Measurements from ENCODE around the gene MAGEC1. TPM values are rescaled to one million over a fixed set of nuclear protein-coding genes. Genes with fewer than 3 reads are reported as not detected.
"Not testable (repeated sequence)": the region's sequence is repeated elsewhere in the genome, so short reads cannot be mapped to it uniquely, and the experiment has no call there.

Gene MAGEC1, protein sequence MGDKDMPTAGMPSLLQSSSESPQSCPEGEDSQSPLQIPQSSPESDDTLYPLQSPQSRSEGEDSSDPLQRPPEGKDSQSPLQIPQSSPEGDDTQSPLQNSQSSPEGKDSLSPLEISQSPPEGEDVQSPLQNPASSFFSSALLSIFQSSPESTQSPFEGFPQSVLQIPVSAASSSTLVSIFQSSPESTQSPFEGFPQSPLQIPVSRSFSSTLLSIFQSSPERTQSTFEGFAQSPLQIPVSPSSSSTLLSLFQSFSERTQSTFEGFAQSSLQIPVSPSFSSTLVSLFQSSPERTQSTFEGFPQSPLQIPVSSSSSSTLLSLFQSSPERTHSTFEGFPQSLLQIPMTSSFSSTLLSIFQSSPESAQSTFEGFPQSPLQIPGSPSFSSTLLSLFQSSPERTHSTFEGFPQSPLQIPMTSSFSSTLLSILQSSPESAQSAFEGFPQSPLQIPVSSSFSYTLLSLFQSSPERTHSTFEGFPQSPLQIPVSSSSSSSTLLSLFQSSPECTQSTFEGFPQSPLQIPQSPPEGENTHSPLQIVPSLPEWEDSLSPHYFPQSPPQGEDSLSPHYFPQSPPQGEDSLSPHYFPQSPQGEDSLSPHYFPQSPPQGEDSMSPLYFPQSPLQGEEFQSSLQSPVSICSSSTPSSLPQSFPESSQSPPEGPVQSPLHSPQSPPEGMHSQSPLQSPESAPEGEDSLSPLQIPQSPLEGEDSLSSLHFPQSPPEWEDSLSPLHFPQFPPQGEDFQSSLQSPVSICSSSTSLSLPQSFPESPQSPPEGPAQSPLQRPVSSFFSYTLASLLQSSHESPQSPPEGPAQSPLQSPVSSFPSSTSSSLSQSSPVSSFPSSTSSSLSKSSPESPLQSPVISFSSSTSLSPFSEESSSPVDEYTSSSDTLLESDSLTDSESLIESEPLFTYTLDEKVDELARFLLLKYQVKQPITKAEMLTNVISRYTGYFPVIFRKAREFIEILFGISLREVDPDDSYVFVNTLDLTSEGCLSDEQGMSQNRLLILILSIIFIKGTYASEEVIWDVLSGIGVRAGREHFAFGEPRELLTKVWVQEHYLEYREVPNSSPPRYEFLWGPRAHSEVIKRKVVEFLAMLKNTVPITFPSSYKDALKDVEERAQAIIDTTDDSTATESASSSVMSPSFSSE
- 0.31 and 0.41 TPM in 2 replicates for polyA plus RNA-seq (2014; cell fraction: cytosol; rRNA removed)
- 0.38 TPM in 1 of 2 replicates, not detected in the other for polyA plus RNA-seq (2014; cell fraction: nucleus; rRNA removed)

DNA sequence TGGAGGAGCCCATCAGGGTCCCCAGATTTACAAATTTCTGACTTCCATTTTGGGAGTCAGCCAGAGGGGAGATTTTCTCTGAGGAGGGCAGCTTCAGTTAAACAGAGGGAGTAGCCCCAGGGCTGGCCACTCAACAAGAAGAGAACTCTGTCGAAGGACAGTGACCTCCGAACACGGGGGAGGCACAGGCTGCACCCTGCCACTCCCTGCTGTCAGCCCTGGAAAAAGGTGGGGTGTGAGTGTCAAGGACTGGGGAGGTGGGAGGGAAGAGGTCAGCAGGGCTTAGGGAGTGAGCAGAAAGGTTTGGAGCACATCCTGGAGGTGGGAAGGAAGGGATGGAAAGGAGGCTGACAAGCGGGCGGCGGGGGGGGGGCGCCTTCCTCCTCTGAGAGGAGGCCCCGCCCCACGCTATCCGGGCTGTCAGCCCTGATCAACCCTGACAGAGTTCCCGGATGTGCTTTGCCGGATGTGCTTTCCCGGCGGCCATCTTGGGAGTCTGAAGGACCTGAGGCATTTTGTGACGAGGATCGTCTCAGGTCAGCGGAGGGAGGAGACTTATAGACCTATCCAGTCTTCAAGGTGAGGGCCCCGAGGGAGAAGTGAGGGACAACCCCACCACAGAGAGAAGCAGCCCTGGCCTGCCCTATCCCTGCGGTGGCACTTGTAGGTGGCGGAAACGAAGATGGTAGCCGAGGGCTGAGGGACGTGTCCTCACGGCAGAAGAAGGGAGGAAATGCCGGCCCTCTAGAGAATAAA is at the start of gene MAGEC1:
TSS of gene MAGEC1 (plus strand) at position 495 of the 756 bp plus-strand sequence. CDS start 1,179 bp downstream, outside the sequence.
- DNase-seq (ENCODE audit: low spot score) = peak; percentile 1

- DNase-seq (ENCODE audit: low spot score) = no peak
Observed at GRCh38 chrX:141857479-141857878, 46.2 kb upstream of the MAGEC1 start.

DNA sequence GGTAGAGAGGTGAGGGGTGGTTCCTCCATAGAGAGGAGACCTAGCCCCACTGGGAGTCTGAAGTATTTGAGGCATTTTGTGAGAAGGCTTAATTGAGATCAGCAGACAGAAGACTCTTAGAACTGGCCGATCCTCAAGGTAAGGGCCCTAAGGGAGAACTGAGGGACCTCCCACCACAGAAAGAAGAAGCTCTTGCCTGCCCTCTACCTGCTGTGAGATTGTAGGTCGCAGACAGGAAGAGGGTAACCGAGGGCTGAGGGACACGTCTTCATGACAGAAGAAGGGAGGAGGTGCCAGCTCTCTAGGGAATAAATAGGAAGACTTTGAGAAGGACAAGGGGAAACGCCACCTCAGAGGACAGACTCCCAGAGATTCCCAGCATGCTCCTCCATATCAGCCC is 24.1 kb upstream of the MAGEC1 start:
- DNase-seq (ENCODE audit: low spot score) = peak; percentile 1

- DNase-seq (ENCODE audit: low spot score) = not testable (repeated sequence)
Observed at GRCh38 chrX:141888811-141889210, 14.9 kb upstream of the MAGEC1 start.

DNA sequence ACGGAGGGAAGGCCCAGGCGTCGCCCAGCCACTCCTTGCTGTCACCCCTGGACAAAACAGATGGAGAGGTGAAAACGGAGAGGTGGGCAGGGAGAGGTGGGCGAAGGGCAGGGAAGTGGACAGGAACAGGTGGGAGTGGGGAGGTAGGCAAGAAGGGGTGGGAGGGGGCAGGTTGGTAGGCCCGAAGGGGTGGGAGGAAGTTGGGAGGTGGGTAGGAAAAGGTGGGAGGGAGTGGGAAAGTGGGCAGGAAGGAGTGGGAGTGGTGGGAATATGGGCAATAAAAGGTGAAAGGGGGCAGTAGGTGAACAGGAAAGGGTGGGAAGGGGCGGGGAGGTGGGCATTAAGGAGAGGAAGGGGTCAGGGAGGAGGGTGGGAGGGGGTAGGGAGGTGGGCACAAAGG is 9.0 kb upstream of the MAGEC1 start:
- DNase-seq (ENCODE audit: low spot score) = no peak

GRCh38 chrX:141897690-141898089 is 6.0 kb upstream of the MAGEC1 start:
- no peak for DNase-seq (ENCODE audit: low spot score)

GRCh38 chrX:141902366-141902765 is 1.3 kb upstream of the MAGEC1 start:
- DNase-seq (ENCODE audit: low spot score) = no peak

GRCh38 chrX:141904262-141904661 is 568 bp downstream of the MAGEC1 start:
- DNase-seq (ENCODE audit: low spot score) = no peak

- no peak for DNase-seq (ENCODE audit: low spot score)
Observed at GRCh38 chrX:141917801-141918200, 14.1 kb downstream of the MAGEC1 start.

DNA sequence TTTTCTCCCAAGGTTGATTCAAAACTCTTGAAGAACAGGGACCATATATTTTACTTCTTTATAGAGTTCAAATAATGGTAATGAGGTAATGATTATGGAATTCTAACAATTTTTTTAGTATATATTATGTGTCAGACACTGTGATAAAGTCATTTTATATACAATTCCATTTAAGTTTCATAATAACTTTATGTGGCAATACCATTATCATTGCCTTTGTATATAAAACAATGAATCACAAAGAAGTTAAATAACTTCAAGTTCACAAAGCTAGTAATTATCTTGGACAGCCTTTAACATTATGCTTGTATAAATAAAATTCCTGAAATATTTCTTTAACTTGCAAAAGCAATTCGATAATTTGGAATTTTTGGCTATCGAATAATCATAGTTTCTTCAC is 20.6 kb downstream of the MAGEC1 start:
- DNase-seq (ENCODE audit: low spot score) = no peak

DNA sequence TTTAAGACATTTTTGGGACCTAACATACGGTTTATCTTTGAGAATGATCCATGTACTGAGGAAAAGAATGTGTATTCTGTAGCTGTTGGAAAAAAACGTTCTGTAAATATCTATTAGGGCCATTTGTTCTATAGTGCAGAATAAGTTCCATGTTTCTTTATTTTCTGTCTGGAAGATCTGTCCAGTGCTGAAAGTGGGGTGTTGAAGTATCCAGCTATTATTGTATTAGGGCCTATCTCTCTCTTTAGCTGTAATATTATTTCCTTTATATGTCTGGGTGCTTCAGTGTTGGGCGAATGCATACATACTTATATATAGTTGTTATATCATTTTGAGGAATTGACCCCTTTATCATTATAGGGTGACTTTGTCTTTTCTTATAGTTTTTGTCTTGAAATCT is 24.7 kb downstream of the MAGEC1 start:
- no peak for DNase-seq (ENCODE audit: low spot score)

GRCh38 chrX:141934059-141934641 is 30.5 kb downstream of the MAGEC1 start:
- DNase-seq (ENCODE audit: low spot score) = no peak

- DNase-seq (ENCODE audit: low spot score) = no peak
Observed at GRCh38 chrX:141935645-141936044, 32.0 kb downstream of the MAGEC1 start.

DNA sequence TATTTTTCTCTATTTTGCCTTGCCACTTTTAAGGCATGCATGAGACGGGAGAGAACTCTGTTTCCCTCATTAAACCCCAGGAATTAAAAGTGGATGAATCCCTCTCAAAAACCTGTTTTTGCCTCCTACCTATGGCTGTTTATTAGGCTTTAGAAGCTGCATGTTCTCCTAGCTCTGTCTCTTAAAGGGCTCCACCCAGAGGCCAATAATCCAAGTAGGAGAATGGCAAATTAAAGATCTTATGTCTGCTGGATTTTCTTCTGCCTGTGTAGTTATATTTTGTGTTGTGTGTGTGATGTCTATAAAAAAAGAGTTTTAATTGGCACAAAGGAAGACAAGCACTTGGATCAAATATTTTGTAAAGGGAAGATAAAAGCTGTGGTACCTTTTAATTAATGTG is 32.4 kb downstream of the MAGEC1 start:
- no peak for DNase-seq (ENCODE audit: low spot score)

DNA sequence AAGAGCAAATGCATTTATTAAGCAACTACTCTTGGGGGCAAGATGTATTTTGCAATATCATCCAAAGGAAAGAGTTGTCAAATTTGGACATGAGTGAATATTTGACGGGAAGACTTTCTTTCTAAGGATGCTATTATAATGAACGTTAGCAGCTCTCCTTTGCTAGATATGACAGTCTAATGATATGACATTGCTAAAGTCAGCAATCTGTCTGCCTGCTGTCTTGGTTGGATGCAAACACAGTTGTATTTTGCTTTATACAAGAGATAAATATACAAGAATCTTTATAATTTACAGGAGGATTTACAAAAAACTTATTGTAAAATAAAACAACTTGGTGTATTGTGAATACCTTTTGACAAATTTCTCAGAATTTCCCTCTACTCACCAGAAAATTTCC is 37.5 kb downstream of the MAGEC1 start:
- no peak for DNase-seq (ENCODE audit: low spot score)

DNA sequence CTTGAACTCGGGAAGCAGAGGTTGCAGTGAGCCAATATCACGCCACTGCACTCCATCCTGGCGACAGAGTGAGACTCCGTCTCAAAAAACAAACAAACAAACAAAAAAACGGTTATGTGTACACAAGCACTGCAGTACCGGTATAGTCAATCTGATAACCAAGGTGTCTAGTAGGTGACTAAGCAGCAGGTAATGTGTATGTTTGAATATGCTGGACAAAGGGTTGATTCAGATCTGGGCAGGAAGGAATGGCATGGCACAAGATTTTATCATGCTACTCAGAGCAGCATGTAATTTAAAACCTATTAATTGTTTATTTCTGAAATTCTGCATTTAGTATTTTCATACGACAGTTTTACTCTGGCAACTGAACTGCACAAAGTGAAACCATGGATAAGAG is 41.7 kb downstream of the MAGEC1 start:
- DNase-seq (ENCODE audit: low spot score) = no peak

- DNase-seq (ENCODE audit: low spot score) = no peak
Observed at GRCh38 chrX:141947350-141947749, 43.7 kb downstream of the MAGEC1 start.

GRCh38 chrX:141952603-141953002 is 48.9 kb downstream of the MAGEC1 start:
- no peak for DNase-seq (ENCODE audit: low spot score)

GRCh38 chrX:141958675-141959074 is 55.0 kb downstream of the MAGEC1 start:
- DNase-seq (ENCODE audit: low spot score) = no peak

All from SK-N-DZ (cell line).